Muscle of arm (tissue), 12 donors: ENCODE measurements around the gene RPS15A. TPM values are rescaled to one million over a fixed set of nuclear protein-coding genes. Genes with fewer than 3 reads are reported as not detected.
"Not testable (repeated sequence)": the region's sequence is repeated elsewhere in the genome, so short reads cannot be mapped to it uniquely, and the experiment has no call there.

ENCODE experiments used
- DNase-seq: peaks from one replicate; pipeline ENCODE4 v3.0.0-alpha.2; 2013
- polyA plus RNA-seq, 12 donors: library from polyadenylated mRNA; unstranded; fragments of 120-200 nt; gene quantifications; one replicate each; pipeline ENCODE4 v1.2.1, GENCODE V29; 2013; ENCODE audit not compliant: insufficient read length in 12 of 12

Gene RPS15A
- polyA plus RNA-seq, 12 donors = 1,448 to 2,680 (median 2,020) TPM

DNA sequence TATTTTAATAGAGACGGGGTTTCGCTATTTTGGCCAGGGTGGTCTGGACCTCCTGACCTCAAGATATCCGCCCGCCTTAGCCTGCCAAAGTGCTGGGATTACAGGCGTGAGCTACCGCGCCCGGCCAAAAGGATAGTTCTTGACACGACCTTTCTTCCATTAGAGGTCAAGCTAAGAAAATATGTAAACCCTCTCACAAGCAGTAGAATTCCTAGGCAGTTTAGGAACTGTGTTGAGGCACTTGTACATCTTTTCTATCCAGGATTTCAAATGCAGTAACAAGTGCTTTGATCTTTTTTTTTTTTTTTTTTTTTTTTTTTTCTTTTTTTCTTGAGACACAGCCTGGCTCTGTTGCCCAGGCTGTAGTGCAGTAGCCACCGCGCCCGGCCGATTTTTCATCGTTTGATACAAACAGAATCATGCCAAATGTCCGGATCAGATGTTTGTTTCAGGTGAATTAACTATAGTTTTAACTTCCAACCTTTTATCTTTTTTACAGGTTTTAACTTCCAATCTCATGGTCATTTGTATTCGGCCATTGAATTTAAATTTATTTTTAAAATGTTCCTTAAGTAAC lies 12.7 kb upstream of the RPS15A start:
- no peak for DNase-seq

DNA sequence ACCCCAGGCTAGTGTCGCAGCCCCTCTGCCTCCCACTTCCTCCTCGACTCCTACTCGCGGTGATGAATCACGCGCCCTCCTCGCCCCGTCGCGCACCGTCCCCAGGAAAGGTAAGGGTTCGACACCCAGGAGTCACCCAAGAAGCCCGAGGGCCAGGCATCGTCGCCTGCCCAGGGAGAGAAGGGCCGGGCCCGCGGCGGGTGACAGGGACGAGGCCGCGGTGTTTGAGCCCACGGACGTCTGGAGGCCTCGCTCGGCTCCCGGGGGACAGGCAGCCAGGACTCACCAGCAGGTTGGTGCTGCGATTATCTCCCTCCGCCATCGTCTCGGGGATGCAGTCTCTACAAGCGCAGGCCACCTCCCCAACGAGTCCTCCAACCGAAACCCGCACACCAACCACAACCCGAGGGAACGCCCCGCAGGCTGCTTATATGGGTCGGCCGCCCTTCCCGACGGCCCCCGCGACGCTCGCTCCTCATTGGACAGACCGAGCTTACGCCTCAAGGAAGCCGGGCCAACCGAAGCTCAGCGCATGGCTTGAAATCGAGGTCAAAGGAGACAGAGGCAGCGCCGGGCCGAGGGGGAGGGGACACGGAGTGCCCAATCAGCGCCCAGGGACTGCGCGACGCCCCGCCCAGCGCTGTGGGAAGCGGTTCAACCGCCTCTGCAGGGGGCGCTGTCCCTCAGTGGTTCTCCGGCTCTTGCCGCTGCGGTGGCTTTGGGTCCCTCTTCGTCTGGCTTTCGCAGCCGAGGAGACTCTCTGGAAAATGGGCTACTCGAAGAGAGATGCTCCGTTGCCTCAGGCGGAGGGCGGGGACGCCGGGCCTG lies 11.2 kb upstream of the RPS15A start, which contains the start of gene ARL6IP1:
TSS of gene ARL6IP1 (minus strand) at position 405 of the 828 bp plus-strand sequence. CDS start at position 322, 83 bp downstream.
- peak; percentile 100 for DNase-seq

DNA sequence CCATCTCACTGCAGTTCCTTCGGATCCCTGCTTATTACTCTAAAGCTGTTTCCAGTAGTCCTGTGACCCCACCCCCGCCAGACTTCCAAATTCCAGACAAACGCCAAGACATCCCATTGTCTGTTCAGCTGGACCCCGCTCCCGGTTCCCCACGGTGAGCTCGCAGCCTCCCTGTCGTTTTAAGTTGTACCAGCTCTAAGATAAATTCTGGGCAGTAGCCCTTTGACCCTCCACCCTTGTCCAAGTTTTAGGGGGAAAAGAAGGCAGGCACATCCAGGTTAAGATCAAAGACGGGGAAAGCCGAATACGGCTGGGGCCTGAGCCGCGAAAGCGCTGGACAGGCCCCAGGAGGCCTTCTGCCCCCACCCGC lies 10.6 kb upstream of the RPS15A start:
- DNase-seq = peak; percentile 25

DNA sequence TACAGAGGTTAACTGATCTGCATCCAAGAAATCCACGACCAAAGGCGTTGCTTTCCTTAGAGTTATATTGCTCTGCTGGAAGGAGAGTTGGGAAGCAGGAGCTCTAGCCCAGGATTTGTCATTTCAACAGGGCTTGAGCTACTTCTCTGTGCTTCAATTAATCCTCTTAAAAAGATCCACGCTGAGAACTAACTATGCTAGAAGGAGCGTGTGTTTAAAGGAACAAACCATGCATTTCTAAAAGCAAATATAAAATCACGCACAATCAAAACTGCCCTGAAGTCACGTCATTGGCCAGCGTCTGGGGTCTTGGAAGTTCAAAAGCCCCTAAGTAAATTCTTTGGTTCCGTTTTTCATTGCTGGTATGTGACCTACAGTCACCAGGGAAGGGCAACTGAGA lies 10.2 kb upstream of the RPS15A start:
- DNase-seq = no peak

DNA sequence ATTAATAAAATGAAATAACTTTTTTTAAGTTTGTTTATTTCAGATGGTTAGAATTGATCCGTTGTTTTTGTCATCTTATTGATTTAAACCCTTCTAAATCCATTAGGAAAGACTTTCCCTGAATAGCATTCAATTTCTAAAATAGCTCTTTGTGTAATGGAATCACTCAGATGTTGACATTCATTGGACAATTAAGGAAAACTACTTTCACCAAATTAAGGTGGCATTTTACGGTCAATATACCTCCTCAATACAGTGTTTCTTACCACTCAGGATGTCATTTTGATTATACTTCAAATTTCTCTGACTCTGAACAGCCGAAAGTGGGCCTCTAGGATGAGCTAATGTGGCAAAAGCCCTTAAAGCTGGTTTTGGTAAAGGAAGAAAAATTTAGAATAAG lies 9.4 kb upstream of the RPS15A start:
- DNase-seq = no peak

DNA sequence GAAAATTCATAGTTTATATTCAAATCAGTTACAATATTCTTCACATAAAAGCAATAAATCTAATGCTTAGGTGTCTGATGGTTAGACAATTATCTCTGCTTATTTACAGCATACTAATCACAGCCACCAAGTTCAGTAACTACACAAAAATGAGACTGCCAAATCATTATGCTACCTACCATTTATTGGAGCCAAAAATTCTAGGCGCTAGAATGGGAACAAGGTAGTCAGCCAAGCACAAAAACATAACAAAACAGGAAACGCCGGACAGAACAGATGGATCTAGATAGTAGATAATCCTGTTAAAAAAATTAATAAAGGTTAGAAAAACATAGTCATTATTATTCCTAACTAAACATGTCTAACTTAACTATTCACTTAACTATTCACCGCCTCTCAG lies 7.6 kb upstream of the RPS15A start:
- no peak for DNase-seq

DNA sequence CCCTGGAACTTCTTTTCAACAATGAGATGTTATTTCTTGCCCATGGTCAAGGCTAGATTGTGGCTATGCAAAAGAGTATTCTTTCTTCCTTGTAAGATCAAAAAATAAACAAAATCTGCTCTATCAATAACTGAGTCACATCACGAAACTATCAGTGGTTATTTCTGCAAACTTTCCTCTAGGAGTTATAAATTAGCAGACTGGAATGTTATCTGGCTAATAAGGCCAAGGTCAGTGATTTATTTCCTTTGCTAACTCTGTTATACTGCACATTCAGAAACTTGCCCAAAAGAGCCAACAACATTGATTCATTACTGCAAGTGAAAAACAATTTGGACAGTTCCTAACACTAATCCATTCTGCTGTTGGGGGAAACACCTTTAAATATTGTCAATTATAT lies 6.2 kb upstream of the RPS15A start:
- DNase-seq = no peak

DNA sequence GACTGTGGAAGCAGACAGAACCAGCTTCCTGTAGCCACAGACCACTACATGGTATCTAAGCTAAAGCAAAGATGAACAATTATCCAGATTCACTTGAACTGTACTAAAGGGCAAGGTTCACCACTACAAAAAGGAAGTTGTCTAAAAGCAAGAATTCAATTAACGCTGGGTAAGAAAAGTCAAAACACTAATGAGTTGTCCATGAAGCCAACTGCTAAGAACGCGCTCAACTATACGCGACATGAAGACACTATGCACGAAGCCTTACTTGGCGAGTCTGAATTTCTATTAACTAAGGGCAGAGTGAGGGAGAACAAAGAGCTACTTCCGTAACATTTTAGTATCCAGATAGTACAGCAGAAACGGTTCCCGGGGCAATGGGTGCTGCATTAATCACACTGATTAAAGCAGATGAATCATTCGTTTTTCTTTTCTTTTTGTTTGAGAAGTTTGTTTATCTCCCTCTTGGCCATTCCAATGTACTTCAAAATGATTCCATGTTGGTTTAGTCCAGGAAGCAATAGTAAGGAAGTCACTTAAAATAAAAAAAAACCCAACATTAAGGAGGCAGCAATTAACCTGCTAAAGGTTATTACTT lies 2.8 kb upstream of the RPS15A start:
- no peak for DNase-seq

DNA sequence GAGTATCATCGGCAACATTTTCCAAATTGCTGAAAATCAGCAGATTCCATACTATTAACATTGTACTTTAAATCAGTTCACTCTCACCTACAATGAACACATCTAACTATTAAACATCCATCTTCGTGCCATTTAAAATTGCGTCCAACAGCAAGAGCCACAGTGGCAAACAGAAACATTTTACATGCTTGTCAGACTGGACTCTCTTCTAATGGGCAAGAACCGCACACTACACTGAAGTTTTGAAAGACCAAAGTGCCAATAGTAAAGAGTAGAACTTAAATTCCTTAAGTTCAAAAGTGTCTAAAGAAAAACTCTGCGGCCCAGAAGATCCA lies 652 bp downstream of the RPS15A start:
- no peak for DNase-seq

DNA sequence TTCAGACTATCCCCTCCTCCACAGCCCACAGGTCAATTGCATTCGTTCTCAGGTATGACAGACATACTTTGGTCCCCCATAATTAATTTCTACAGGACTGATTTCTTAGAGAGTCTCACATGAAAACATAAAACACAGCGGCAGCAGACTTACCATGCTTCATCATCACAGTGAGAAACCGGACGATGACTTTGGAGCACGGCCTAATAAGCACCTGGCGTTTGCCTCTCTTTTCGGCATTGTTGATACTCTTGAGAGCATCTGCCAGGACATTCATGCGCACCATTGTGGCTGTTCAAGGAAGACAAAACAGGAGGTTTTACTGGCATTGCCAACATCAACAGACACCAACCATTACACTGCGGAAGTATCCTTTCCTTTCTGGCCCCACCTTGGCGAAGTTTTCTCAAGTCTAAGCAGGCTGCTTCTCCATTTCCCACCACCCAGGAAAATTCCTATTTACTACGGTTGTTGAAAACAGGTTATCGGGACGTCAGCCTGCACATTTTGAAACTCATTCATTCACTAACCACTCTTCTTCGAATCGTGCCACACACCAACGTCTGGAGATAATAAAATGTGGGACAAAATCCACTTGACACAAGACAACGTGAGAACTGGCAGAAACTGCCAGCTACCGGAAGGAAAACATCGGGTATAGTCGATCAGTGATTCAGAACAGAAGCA lies 1.2 kb downstream of the RPS15A start:
- no peak for DNase-seq

DNA sequence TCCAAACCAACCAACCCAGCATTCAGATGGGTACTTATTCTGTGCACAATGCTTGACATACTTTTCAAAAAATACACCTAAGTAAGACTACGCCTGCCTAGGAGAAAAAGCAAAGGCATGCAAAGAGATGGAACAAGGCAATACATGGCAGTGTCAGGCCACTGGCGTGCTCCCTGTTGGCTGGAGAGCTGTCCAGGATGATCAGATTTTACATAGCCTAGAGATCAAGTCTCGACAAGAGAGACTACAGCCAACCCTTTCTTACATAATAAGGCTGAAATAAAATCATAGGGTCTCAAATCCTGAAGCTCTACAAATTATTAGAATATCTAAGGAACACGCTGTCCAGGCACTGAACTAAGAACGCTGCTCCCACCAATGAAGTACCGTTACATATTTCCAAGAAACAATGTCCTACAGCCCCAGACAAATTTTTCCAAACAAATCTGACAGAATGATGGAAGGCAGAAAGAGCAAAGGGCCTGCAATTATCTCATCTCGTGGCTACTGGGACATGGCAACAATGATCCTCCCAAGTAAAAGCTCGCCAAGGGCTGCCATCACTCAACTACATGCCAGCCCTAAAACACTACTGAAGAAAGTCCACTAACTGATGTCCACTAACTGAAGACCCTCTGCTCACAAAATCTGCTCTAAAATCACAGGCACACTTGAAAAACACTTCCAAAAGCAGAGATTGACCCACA lies 5.1 kb downstream of the RPS15A start:
- DNase-seq = no peak

DNA sequence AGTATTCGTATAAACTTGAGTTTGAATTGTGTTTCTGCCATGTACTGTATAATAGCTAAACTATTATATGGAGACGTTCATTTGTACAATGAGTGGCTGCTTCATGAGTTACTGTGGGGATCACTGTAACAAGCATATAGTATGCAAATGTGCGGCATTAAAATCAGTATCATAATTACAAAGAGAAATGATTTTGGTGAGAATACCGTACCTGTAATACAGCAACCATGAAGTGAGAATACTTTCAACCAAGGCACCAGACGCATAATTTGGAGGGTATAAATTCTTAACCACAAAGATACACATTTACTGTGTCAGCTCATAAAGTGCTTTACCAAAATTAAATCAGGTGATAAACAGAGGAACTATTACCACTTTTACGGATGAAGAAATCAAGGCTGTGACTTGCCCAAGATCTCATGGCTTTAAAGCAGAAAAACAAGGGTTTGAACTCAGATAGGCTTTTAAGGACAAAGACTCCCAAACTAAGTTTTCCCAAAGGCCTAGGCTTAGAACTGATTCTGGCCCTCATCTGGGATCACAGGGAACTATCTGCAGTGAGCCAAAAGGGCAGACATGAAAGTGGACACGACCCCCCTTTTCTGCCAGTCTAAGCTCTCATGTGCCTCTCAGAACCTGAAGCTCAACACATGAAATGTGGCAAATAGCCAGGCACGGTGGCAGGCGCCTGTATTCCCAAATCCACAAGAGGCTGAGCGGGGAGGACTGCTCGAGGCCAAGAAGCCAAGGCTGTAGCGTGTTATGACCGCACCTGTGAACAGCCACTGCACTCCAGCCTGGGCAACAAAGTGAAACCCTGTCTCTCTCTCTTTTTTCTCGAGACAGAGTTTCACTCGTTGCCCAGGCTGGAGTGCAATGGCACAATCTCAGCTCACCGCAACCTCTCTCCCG lies 6.4 kb downstream of the RPS15A start:
- no peak for DNase-seq

DNA sequence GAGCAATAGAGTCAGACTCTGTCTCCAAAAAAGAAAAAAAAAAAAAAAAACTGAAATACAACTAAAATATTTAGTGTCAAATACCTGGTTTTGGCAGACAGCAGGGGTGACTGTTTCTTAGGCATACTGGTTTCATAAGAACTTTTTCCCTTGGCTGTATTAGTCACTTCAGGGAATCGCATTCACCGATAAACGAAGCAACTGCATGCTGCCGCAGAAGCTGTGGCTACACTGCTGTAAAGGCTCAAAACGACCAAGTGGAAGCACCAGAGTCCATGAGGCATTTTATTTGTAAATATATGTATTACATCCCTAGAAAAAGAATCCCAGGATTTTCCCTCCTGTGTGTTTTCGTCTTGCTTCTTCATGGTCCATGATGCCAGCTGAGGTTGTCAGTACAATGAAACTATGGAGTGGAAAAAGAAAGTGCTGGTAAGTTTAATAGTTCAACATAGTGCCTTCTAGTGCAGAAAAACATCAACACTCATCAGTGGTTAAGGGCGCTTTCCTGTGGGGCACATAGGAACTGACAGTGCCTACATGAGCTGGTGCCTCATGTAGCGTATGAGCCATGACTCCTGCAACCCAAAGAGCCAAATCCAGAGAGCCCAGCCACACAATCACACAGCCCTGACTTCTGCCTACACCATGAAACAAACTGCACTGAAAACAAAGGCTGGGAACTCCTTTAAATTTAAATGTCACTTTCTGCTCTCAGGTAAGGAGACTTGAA lies 7.3 kb downstream of the RPS15A start:
- no peak for DNase-seq

DNA sequence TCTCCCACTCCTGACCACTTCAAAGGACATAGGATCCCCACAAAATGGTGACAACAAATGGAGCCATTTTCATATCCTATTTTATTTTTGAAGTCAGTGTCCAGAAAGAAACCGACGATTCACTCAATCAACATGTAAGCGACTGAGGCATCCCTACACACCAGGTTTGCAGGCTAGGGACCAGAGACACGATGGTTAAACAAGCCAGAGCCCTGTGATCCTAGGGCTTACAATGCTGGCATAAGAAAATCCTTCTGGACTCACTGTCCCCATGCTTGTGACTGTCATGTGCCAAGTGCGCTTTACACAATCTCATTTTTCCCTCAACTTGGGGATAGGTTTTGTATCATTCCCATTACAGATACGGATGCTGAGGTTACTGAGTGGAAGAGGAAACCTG lies 8.9 kb downstream of the RPS15A start:
- DNase-seq = not testable (repeated sequence)

DNA sequence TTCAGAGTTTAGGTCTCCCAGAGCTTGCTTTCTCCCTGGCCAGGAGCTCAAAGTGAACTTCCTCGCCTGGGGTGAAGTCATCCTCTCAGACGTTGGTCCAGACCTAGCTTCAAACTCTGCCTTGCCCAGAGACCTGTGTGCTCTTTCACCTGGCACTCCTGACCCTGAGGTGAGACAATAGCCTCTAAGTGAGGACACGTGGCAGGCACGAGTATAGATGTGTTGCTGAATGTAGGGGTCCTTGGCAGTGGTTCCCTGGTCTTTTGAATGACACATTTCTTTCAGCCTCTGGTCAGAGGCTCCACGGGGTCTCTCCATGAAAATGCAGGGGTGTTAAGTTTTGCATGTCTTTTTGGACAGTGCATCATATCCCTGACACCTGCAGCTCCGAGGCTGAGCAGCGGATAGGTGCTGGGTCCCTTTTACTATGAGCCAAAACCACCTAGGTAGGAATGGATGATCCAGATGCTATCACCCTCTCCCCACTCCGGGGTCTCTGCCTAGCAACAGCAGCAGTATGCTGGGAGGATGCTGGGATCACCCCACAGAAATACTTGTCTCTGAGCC lies 9.6 kb downstream of the RPS15A start:
- DNase-seq = not testable (repeated sequence)

DNA sequence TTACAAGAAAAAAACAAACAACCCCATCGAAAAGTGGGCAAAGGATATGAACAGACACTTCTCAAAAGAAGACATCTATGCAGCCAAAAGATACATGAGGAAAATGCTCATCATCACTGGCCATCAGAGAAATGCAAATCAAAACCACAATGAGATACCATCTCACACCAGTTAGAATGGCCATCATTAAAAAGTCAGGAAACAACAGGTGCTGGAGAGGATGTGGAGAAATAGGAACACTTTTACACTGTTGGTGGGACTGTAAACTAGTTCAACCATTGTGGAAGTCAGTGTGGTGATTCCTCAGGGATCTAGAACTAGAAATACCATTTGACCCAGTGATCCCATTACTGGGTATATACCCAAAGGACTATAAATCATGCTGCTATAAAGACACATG lies 12.5 kb downstream of the RPS15A start:
- not testable (repeated sequence) for DNase-seq

DNA sequence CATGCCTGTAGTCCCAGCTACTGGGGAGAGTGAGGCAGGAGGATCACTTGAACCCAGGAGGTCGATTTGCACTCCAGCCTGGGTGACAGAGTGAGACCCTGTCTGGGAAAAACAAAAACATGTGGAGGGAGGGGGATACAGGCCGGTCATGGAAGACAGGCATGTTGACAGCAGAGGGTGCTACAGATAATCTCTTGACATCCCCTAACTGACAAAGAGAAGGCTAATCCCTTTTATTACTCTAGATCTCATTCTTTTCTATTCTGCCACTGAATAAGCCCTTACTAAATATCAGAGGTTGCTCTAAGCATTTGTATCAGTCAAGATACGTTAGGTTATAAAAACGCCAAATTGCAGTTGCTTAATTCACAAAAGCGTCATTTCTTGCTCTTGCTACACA lies 13.8 kb downstream of the RPS15A start:
- DNase-seq = not testable (repeated sequence)

DNA sequence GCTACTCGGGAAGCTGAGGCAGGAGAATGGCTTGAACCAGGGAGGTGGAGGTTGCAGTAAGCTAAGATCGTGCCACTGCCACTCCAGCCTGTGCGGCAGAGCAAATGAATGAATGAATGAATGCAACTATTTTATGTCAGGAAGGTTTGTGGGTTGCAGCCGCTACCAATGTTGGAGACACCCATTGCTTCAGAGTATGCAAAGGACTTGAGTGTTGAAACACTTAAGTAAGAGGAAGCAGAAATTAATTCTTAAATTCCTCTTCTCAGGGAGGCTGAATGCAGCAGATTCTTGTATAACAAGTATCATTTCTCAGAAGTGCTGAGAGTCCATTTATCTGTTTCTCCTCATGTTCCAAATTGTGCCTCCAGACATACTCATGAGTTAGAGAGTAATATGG lies 15.5 kb downstream of the RPS15A start:
- not testable (repeated sequence) for DNase-seq

DNA sequence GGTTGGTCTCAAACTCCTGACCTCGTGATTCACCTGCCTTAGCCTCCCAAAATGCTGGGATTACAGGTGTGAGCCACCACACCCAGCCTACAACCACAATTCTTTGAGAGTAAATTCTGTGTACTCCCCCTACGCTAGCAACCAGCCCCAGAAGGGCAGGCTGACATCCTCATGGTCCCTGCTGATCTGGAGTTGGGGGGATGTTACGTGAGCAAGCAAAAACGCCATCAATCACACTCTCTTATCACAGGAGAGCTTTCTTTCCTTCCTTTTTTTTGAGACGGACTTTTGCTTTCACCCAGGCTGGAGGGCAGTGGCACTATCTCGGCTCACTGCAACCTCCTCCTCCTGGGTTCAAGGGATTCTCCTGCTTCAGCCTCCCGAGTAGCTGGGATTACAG lies 18.0 kb downstream of the RPS15A start:
- not testable (repeated sequence) for DNase-seq
